Measurements from ENCODE around the gene TPGS1. TPM values are rescaled to one million over a fixed set of nuclear protein-coding genes. Genes with fewer than 3 reads are reported as not detected.

Gene TPGS1
- total RNA-seq, 4 donors from 2014 or later = 23.4 to 73.8 (median 62.1) TPM

DNA sequence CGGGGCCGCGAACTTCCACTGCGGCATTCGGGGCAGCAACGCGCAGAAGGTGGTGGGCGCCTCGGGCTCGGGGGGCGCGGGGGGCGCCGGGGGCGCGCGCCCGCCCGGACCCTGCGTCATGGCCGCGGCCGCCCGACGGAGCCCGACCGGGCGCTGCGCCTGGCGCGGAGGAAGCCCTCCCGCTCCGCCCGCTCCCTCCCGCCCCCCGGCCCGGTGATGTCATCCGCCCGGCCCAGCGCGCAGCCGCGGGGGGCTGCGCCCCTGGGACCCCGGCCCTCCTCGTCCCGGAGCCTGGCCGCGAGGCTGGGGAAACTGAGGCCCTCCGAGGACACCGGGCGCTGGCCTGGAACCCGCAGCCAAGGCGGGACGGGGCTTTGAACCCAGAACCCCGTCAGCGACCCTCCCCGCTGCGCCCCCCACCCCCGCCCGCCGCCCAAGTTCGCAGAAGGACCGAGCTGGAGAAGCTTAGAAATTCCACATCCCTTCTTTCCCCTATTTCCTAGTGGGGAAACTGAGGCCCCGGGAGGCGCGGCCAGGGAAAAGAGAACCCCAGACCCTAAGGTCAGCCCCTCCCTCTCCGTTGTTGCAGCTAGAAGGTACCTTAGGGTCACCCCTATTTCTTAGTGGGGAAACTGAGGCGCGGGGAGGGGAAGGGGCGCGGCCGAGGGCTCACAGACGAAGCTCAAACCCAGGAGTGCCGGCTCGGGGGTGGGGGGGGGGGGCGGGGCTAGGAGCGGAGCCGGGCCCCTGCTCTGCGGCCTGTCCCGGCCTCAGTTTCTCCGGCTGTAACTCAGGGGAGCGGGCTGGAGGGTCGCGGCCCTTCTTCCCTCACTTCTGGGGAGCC lies 46.2 kb upstream of the TPGS1 start, which contains the start of gene SHC2:
Gene SHC2 (minus strand): TSS at position 157 of the 844 bp plus-strand sequence. CDS start 37 bp downstream, at position 120.
- 0 to 1% methylated on average over 7 to 41 of the region's 85 CpGs for WGBS, 2 donors
- intact Hi-C loops (cut with DNase I; ENCODE audit: low total_unique reads) = no loop called here

DNA sequence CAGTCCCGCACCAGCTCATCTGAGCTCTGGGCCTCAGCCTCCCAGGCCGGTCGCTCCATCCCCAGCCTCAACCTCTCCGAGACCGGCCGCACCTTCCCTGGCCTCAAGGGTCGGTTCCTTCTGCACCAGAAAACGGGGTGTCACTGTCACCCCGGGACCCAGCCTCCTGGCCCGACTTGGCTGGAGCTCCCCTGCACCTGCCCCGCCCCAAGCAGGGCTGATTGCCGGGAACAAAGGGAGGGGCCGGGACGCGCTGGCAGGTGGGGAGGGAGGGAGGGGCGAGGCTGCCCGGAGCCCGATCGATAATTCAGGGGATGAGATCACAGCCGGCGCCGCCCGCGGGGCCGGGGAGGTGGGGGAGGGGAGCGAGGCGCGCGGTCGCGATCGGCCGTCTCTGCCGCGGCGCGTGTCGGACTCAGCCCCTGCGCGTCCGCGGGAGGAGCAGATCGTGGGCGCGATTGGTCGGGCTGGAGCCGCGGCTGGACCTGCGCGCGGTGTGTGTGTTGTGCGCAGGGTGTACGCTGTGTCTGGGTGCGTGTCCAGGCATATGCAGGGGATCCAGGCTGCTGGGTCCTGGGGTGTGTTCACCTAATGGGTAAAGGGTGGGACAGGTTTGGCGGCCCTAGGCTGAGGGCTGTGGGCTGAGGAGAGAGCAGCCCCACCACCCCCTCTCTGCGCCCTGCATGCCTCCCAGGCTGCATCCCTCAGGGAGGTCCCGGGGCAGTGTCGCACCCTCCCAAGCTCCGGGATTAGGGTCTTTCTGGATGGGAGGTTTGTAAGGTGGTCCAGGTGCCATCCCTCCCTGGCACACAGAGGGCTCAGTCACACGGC lies 45.4 kb upstream of the TPGS1 start:
- TF ChIP-seq POLR2A (IDR thresholded peaks at IDR 0.05) = no peak
- TF ChIP-seq, protein P1, sequence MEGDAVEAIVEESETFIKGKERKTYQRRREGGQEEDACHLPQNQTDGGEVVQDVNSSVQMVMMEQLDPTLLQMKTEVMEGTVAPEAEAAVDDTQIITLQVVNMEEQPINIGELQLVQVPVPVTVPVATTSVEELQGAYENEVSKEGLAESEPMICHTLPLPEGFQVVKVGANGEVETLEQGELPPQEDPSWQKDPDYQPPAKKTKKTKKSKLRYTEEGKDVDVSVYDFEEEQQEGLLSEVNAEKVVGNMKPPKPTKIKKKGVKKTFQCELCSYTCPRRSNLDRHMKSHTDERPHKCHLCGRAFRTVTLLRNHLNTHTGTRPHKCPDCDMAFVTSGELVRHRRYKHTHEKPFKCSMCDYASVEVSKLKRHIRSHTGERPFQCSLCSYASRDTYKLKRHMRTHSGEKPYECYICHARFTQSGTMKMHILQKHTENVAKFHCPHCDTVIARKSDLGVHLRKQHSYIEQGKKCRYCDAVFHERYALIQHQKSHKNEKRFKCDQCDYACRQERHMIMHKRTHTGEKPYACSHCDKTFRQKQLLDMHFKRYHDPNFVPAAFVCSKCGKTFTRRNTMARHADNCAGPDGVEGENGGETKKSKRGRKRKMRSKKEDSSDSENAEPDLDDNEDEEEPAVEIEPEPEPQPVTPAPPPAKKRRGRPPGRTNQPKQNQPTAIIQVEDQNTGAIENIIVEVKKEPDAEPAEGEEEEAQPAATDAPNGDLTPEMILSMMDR (IDR thresholded peaks at IDR 0.05) = no peak
- DNase-seq (ENCODE audit: low spot score in 2 of 2) = peak; percentile 34 to 92
- WGBS, 2 donors = 7% methylated on average over 20 to 21 of the region's 60 CpGs
- intact Hi-C loops (cut with DNase I; ENCODE audit: low total_unique reads) = no loop called here
- H3K4me3 ChIP-seq (ENCODE audit: low read depth, poor library complexity, severe bottlenecking) = no peak overlapping the region

More for the DNA sequence above, 46.2 kb upstream of the TPGS1 start, which contains the start of gene SHC2:
- no peak for DNase-seq (ENCODE audit: low spot score in 2 of 2)
- TF ChIP-seq, protein P1 (IDR thresholded peaks at IDR 0.05) = no peak
- no peak for TF ChIP-seq POLR2A (IDR thresholded peaks at IDR 0.05)
- peak within 1 kb of the TSS; percentile 27 for H3K4me3 ChIP-seq (ENCODE audit: low read depth, poor library complexity, severe bottlenecking)

DNA sequence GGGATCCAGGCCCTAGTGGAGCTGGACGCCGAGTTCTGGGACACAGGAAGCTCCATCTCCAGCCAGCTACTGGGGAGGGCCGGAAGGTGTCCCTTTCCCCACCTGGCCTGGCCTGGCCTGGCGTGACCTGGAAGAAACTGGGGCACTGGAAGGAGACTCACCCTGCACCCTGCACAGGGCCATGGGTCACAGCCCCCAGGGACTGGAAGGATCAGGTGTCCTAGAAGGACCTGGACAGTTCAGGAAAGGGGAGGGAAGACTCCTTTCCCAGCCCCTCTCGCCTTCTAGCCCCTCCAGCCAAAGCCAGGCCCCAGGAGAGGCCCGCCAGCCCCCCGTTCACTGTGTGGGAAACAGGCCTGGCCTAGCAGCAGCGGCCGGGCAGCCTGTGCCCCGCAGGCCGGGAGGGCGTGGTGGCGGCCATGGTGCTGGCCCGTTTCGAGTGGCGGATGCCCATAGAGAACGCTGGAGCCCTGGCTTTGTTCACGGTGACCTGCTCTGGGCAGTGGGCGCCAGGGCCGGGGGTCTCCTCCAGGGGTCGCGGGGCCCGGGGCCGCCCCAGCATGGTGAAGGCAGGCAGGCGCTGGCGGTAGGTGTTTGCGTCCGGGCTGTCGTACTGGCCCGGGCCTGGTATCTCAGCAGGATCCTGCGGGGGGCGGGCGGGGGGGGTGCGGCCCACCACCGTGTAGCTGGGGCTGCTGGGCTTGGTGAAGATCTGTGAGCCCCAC lies 43.7 kb upstream of the TPGS1 start:
- intact Hi-C loops (cut with DNase I; ENCODE audit: low total_unique reads) = no loop called here
- WGBS, 2 donors = 79 to 80% methylated on average over 31 to 33 of the region's 35 CpGs
- no peak for DNase-seq (ENCODE audit: low spot score in 2 of 2)
- no peak for TF ChIP-seq POLR2A (IDR thresholded peaks at IDR 0.05)
- TF ChIP-seq, protein P1 (IDR thresholded peaks at IDR 0.05) = no peak
- no peak overlapping the region for H3K4me3 ChIP-seq (ENCODE audit: low read depth, poor library complexity, severe bottlenecking)

DNA sequence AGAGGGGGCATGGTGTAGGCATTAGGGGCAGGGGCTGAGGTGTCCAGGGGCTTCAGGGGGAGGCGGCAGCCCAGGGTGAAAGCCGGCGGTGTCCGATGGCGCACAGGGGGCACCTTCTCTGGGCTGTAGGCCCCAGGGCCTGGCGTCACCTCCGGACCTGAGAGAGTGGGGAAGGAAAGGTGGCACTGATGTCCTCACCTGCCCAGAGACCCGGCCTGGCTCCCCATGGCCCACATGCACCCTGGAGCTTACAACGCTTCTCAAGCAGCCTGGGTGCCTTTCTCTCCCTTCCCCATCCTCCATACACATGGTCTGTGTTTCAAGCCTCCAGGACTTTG lies 43.1 kb upstream of the TPGS1 start:
- WGBS, 2 donors = 90 to 93% methylated on average over 9 of the region's 9 CpGs
- TF ChIP-seq, protein P1 (IDR thresholded peaks at IDR 0.05) = no peak
- no peak for TF ChIP-seq POLR2A (IDR thresholded peaks at IDR 0.05)
- no peak overlapping the region for H3K4me3 ChIP-seq (ENCODE audit: low read depth, poor library complexity, severe bottlenecking)
- no peak for DNase-seq (ENCODE audit: low spot score in 2 of 2)
- intact Hi-C loops (cut with DNase I; ENCODE audit: low total_unique reads) = no loop called here

DNA sequence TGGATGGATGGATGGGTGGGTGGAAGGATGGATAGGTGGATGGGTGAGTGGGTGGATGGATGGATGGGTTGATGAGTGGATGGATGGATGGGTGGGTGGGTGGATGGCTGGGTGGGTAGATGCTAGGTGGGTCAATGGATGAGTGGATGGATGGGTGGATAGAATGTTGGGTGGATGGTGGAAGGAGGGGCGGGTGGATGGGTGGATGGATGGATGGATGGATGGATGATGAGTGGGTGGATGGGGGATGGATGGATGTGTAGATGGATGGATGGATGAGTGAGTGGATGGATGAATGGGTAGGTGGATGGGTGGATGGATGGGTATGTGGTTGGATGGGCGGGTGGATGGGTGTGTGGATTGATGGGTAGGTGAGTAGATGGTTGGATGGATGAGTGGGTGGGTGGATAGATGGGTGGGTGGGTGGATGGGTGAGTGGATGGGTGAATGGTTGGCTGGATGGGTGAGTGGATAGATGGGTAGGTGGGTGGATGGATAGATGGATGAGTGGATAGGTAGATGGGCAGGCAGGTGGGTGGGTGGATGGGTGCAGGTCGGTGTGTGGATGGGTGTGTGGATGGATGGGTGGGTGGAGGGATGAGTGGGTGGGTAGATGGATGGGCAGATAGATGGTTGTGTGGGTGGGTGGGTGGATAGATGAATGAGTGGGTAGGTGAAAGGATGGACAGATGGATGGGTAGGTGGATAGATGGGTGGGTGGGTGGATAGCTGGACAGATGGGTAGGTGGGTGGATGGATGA lies 42.1 kb upstream of the TPGS1 start:
- WGBS, 2 donors = 92 to 94% methylated on average over 3 of the region's 3 CpGs
- DNase-seq (ENCODE audit: low spot score in 2 of 2) = no peak
- H3K4me3 ChIP-seq (ENCODE audit: low read depth, poor library complexity, severe bottlenecking) = no peak overlapping the region
- intact Hi-C loops (cut with DNase I; ENCODE audit: low total_unique reads) = no loop called here
- TF ChIP-seq, protein P1 (IDR thresholded peaks at IDR 0.05) = no peak
- TF ChIP-seq POLR2A (IDR thresholded peaks at IDR 0.05) = no peak

Measured in lower leg skin (tissue), 4 donors.